GM13977 (cell line): ENCODE results near the gene FIS1.
"Not testable (repeated sequence)": the region's sequence is repeated elsewhere in the genome, so short reads cannot be mapped to it uniquely, and the experiment has no call there.

Experiments used
- DNase-seq: peaks from one replicate; pipeline ENCODE4 v3.0.0; 2012; ENCODE audit warnings: low spot score
- CTCF ChIP-seq: IDR thresholded peaks from 2 replicates; pipeline ENCODE4 v1.5.1; 2012; ENCODE audit warnings: mild to moderate bottlenecking, control low read depth; ENCODE audit not compliant: insufficient read depth; ENCODE audit errors: extremely low read depth, missing control alignments
- in situ Hi-C: fragments of 300-500 bp; cut with MboI; formaldehyde crosslinking; loops from one replicate; pipeline ENCODE4 v1.12.0; 2022; ENCODE audit warnings: low sequenced_read_pairs, low pct_unique_long_range_greater_than_20kb, mixed read lengths, inconsistent platforms; ENCODE audit not compliant: unreplicated experiment

FIS1 gene

GRCh38 chr7:101208794-101209193 is 36.1 kb downstream of the FIS1 start:
- no peak for DNase-seq
- in situ Hi-C loops: no loop called here
- TF ChIP-seq CTCF: no peak

- no peak for DNase-seq
- in situ Hi-C loops: no loop called here
- TF ChIP-seq CTCF: no peak
Observed at GRCh38 chr7:101207459-101207858, 37.4 kb downstream of the FIS1 start.

GRCh38 chr7:101206665-101207042 is 38.2 kb downstream of the FIS1 start:
- DNase-seq: no peak
- no peak for TF ChIP-seq CTCF
- in situ Hi-C loops: no loop called here

- TF ChIP-seq CTCF: no peak
- no peak for DNase-seq
- in situ Hi-C loops: no loop called here
Observed at GRCh38 chr7:101205901-101206664, 38.8 kb downstream of the FIS1 start.

GRCh38 chr7:101203740-101204738 is 40.8 kb downstream of the FIS1 start:
- DNase-seq, in situ Hi-C loops: not testable (repeated sequence)

GRCh38 chr7:101202603-101202918 is 42.3 kb downstream of the FIS1 start:
- TF ChIP-seq CTCF: no peak
- no peak for DNase-seq
- in situ Hi-C loops: no loop called here
